Keratinocyte (primary cell): ENCODE measurements around the gene RAPGEF4. TPM values are rescaled to one million over a fixed set of nuclear protein-coding genes. Genes with fewer than 3 reads are reported as not detected.

Source experiments
- DNase-seq: peaks from one replicate; pipeline ENCODE4 v3.0.0-alpha.2; 2011; ENCODE audit warnings: low read depth, missing footprints, low spot score
- FAIRE-seq: peaks from 2 replicates; lab custom pipeline; 2011; peaks lifted over from hg19 to GRCh38; lab: Jason Lieb, UNC
- H2AFZ ChIP-seq: 2 replicates; pipeline ENCODE4 v1.6.0; 2012; ENCODE audit warnings: low read length, control low read depth, inconsistent platforms; ENCODE audit not compliant: control insufficient read depth
- H3K27ac ChIP-seq: 2 replicates; pipeline ENCODE4 v1.5.1; 2011; ENCODE audit warnings: low read length; ENCODE audit not compliant: control insufficient read depth, insufficient read depth
- H3K27me3 ChIP-seq: 3 replicates; pipeline ENCODE4 v1.6.0; 2011; ENCODE audit warnings: low read length; ENCODE audit not compliant: control insufficient read depth, insufficient read depth; ENCODE audit errors: extremely low read depth
- H3K36me3 ChIP-seq, 2 experiments: 2 replicates in 1 of 2; 3 replicates in 1 of 2; pipeline ENCODE4 v1.5.1; 2011; ENCODE audit warnings: low read length in 2 of 2, mild to moderate bottlenecking in 1 of 2; ENCODE audit not compliant: control insufficient read depth in 2 of 2, insufficient read depth in 2 of 2; ENCODE audit errors: extremely low read depth in 1 of 2
- H3K4me1 ChIP-seq: 3 replicates; pipeline ENCODE4 v1.5.1; 2011; ENCODE audit warnings: low read length; ENCODE audit not compliant: control insufficient read depth, insufficient read depth; ENCODE audit errors: extremely low read depth
- H3K4me2 ChIP-seq: 3 replicates; pipeline ENCODE4 v1.6.0; 2011; ENCODE audit warnings: low read depth, low read length; ENCODE audit not compliant: control insufficient read depth, insufficient read depth; ENCODE audit errors: extremely low read depth
- H3K4me3 ChIP-seq, 3 experiments: fragments of 200-600 bp in 1 of 3; sonication (generic) in 1 of 3; 2 replicates in 2 of 3; 3 replicates in 1 of 3; pipeline ENCODE4 v1.5.1; 2011 to 2016; ENCODE audit warnings: low read length in 3 of 3, mild to moderate bottlenecking in 3 of 3, control low read depth in 2 of 3, inconsistent platforms in 1 of 3, low read depth in 1 of 3, mixed read lengths in 1 of 3, mixed run types in 1 of 3, moderate library complexity in 1 of 3; ENCODE audit not compliant: control insufficient read depth in 2 of 3, insufficient read depth in 2 of 3; ENCODE audit errors: extremely low read depth in 1 of 3
- H3K79me2 ChIP-seq: 2 replicates; pipeline ENCODE4 v1.6.0; 2012; ENCODE audit warnings: low read length; ENCODE audit not compliant: control insufficient read depth, insufficient read depth
- H3K9ac ChIP-seq: 3 replicates; pipeline ENCODE4 v1.6.0; 2011; ENCODE audit warnings: low read length; ENCODE audit not compliant: control insufficient read depth, insufficient read depth; ENCODE audit errors: extremely low read depth
- H3K9me1 ChIP-seq: 3 replicates; pipeline ENCODE4 v1.6.0; 2011; ENCODE audit warnings: low read length; ENCODE audit not compliant: control insufficient read depth, insufficient read depth; ENCODE audit errors: extremely low read depth
- H3K9me3 ChIP-seq: 2 replicates; pipeline ENCODE4 v1.5.1; 2012; ENCODE audit warnings: low read depth, low read length; ENCODE audit not compliant: control insufficient read depth
- H4K20me1 ChIP-seq: 3 replicates; pipeline ENCODE4 v1.6.0; 2011; ENCODE audit warnings: low read length; ENCODE audit not compliant: control insufficient read depth, insufficient read depth; ENCODE audit errors: extremely low read depth
- EZH2 ChIP-seq: IDR thresholded peaks from one replicate; pipeline ENCODE4 v1.6.1; 2012; ENCODE audit warnings: inconsistent platforms, mild to moderate bottlenecking, low read length, moderate library complexity
- dilution Hi-C: fragments of 300-500 bp; cut with MboI; formaldehyde crosslinking; loops from one replicate; pipeline ENCODE4 v1.7.0; 2020; ENCODE audit warnings: low sequenced_read_pairs; ENCODE audit not compliant: extremely low pct_ligation_motif_present
- polyA plus RNA-seq, 5 experiments: library from polyadenylated mRNA; depleted of rRNA in 3 of 5; stranded (reverse) in 3 of 5; stranded (forward) in 1 of 5; unstranded in 1 of 5; fragments of >200 nt; gene quantifications; 1 replicate in 1 of 5; 2 replicates in 3 of 5; 3 replicates in 1 of 5; pipeline versions ENCODE4 v1.2.1 to v1.2.3, GENCODE V29; 2011 to 2012; ENCODE audit warnings: missing spikeins in 2 of 5, low read depth in 1 of 5, low replicate concordance in 1 of 5
- TF ChIP-seq, protein P1 (sequence below), 3 experiments: IDR thresholded peaks in 1 of 3; conservative IDR thresholded peaks in 1 of 3; optimal IDR thresholded peaks in 1 of 3; 2 replicates in 2 of 3; 3 replicates in 1 of 3; pipeline versions ENCODE3 to v1.5.1; 2011; ENCODE audit warnings: low read length in 3 of 3, mild to moderate bottlenecking in 3 of 3, moderate library complexity in 2 of 3, control low read depth in 1 of 3, inconsistent platforms in 1 of 3; ENCODE audit not compliant: insufficient read depth in 2 of 3; ENCODE audit errors: extremely low read depth in 1 of 3

The RAPGEF4 gene
- polyA plus RNA-seq, 1 donor (not counting 4 experiments of a cell fraction or from before 2014, with no cell fraction given) = 1.6 TPM

DNA sequence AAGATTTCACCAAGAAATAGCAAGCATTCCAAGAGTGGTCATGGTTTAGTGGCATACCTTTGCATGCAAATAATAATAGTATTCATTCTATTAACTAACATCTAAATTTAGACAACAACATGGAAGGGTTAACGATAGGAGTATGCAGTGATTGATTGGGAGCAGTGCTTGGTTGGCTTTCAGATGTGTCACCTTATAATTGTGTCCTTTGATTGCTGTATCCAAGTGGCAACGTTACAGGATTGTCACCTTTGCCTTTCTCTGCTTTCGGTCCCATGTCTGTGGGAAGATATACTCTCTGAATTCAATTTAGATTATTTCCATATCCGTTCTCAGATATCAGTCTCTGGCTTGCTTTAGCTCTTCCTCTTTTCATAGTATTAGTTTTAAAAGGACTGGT is 187.2 kb downstream of the RAPGEF4 start:
- Histone ChIP-seq H3K9me1 (no peaks in the 10 kb centered on the region), H3K4me1 (peaks cover 8% of the 10 kb centered on the region), H3K27ac (no peak overlapping the region), H4K20me1 (no peaks in the 10 kb centered on the region), H3K79me2 (no peaks in the 10 kb centered on the region), H2AFZ (no peak overlapping the region), H3K9ac (no peak overlapping the region), H3K9me3 (no peaks in the 10 kb centered on the region), H3K36me3 (no peaks in the 10 kb centered on the region), H3K27me3 (no peaks in the 10 kb centered on the region), H3K4me3 (no peak overlapping the region), H3K4me2 (no peak overlapping the region)
- no peak for TF ChIP-seq EZH2
- TF ChIP-seq, protein P1, sequence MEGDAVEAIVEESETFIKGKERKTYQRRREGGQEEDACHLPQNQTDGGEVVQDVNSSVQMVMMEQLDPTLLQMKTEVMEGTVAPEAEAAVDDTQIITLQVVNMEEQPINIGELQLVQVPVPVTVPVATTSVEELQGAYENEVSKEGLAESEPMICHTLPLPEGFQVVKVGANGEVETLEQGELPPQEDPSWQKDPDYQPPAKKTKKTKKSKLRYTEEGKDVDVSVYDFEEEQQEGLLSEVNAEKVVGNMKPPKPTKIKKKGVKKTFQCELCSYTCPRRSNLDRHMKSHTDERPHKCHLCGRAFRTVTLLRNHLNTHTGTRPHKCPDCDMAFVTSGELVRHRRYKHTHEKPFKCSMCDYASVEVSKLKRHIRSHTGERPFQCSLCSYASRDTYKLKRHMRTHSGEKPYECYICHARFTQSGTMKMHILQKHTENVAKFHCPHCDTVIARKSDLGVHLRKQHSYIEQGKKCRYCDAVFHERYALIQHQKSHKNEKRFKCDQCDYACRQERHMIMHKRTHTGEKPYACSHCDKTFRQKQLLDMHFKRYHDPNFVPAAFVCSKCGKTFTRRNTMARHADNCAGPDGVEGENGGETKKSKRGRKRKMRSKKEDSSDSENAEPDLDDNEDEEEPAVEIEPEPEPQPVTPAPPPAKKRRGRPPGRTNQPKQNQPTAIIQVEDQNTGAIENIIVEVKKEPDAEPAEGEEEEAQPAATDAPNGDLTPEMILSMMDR (optimal IDR thresholded peaks at IDR 0.05 in 1 of 3, IDR thresholded peaks at IDR 0.05 in 1 of 3, conservative IDR thresholded peaks at IDR 0.05 in 1 of 3; ENCODE audit: extremely low read depth in 1 of 3, insufficient read depth in 2 of 3, low read length in 3 of 3) = no peak
- dilution Hi-C loops = loop anchor here (25.0 kb wide), 1 partner anchor 111 kb away; no protein-coding TSS in a partner anchor
- DNase-seq = no peak
- no peak for FAIRE-seq

DNA sequence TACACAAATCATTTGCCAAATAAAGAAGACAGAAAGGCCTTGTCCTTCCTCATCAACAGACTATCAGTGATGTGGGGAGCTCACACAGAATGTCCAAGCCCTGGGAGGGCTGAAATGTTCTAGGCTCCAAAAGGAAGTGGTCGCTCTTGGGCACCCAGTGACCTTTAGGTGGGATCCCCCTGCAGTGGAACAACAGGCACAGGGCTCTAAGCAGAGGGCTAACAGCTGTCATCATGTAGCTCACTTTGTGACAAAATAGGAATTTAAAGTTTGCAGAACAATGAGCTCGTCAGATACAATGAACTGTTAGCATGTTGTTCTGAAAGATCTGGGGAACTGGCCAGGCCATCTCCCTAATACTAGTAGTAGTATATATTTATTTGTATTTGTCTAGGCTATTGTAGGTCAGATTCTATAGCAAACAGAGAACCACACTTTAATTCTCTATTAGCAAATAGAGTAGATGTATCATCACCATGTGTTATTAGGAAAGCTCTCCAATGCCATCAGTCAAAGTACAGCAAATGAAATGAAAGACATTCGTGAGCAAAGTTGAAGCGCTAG is 188.5 kb downstream of the RAPGEF4 start:
- FAIRE-seq = no peak

More for the DNA sequence above, 188.5 kb downstream of the RAPGEF4 start:
- Histone ChIP-seq H3K4me2 (no peak overlapping the region), H3K9me3 (no peaks in the 10 kb centered on the region), H4K20me1 (no peaks in the 10 kb centered on the region), H2AFZ (no peak overlapping the region), H3K9ac (no peak overlapping the region), H3K79me2 (no peaks in the 10 kb centered on the region), H3K27ac (no peak overlapping the region), H3K4me1 (peaks cover 8% of the 10 kb centered on the region), H3K36me3 (no peaks in the 10 kb centered on the region), H3K27me3 (no peaks in the 10 kb centered on the region), H3K9me1 (no peaks in the 10 kb centered on the region), H3K4me3 (no peak overlapping the region)
- dilution Hi-C loops = loop anchor here (25.0 kb wide), 1 partner anchor 112 kb away; no protein-coding TSS in a partner anchor
- TF ChIP-seq, protein P1 (optimal IDR thresholded peaks at IDR 0.05 in 1 of 3, IDR thresholded peaks at IDR 0.05 in 1 of 3, conservative IDR thresholded peaks at IDR 0.05 in 1 of 3; ENCODE audit: extremely low read depth in 1 of 3, insufficient read depth in 2 of 3, low read length in 3 of 3) = no peak
- no peak for TF ChIP-seq EZH2
- no peak for DNase-seq
